ENCODE measurements around the gene MXI1.

MXI1 gene

DNA sequence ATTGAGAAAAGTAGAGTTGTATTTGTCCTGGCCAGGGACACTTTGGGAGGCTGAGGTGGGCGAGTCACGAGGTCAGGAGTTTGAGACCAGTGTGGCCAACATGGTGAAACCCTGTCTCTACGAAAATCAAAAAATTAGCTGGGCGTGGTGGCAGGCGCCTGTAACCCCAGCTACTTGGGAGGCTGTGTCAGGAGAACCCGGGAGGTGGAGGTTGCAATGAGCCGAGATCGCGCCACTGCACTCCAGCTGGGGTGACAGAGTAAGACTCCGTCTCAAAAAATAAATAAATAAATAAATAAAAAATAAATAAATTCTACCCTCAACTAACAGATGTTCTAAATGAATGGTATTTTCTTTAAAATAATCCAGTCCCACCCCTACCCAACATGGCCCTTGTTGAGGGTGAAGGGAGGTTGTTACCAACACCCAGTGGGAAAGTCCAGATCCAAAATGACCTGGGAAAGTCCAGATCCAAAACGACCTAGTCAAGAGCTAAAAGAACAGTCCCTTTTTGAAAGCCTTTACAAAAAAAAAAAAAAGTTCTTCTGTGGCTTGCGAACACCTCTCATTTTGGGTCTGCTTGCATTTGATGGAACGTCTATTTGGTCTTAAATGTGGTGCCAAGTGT is 16.0 kb downstream of the MXI1 start:
- TF ChIP-seq SPI1 (IDR thresholded peaks at IDR 0.05; ENCODE audit: borderline replicate concordance, low read depth) (no peak), POLR2AphosphoS5 (IDR thresholded peaks at IDR 0.05; ENCODE audit: low read depth) (no peak), GABPA (IDR thresholded peaks at IDR 0.05; ENCODE audit: low read depth) (no peak)
- TF ChIP-seq, protein P1, sequence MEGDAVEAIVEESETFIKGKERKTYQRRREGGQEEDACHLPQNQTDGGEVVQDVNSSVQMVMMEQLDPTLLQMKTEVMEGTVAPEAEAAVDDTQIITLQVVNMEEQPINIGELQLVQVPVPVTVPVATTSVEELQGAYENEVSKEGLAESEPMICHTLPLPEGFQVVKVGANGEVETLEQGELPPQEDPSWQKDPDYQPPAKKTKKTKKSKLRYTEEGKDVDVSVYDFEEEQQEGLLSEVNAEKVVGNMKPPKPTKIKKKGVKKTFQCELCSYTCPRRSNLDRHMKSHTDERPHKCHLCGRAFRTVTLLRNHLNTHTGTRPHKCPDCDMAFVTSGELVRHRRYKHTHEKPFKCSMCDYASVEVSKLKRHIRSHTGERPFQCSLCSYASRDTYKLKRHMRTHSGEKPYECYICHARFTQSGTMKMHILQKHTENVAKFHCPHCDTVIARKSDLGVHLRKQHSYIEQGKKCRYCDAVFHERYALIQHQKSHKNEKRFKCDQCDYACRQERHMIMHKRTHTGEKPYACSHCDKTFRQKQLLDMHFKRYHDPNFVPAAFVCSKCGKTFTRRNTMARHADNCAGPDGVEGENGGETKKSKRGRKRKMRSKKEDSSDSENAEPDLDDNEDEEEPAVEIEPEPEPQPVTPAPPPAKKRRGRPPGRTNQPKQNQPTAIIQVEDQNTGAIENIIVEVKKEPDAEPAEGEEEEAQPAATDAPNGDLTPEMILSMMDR (IDR thresholded peaks at IDR 0.05; ENCODE audit: insufficient read depth, low read length), result no peak
- TF ChIP-seq, protein P2, sequence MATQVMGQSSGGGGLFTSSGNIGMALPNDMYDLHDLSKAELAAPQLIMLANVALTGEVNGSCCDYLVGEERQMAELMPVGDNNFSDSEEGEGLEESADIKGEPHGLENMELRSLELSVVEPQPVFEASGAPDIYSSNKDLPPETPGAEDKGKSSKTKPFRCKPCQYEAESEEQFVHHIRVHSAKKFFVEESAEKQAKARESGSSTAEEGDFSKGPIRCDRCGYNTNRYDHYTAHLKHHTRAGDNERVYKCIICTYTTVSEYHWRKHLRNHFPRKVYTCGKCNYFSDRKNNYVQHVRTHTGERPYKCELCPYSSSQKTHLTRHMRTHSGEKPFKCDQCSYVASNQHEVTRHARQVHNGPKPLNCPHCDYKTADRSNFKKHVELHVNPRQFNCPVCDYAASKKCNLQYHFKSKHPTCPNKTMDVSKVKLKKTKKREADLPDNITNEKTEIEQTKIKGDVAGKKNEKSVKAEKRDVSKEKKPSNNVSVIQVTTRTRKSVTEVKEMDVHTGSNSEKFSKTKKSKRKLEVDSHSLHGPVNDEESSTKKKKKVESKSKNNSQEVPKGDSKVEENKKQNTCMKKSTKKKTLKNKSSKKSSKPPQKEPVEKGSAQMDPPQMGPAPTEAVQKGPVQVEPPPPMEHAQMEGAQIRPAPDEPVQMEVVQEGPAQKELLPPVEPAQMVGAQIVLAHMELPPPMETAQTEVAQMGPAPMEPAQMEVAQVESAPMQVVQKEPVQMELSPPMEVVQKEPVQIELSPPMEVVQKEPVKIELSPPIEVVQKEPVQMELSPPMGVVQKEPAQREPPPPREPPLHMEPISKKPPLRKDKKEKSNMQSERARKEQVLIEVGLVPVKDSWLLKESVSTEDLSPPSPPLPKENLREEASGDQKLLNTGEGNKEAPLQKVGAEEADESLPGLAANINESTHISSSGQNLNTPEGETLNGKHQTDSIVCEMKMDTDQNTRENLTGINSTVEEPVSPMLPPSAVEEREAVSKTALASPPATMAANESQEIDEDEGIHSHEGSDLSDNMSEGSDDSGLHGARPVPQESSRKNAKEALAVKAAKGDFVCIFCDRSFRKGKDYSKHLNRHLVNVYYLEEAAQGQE (IDR thresholded peaks at IDR 0.05; ENCODE audit: insufficient replicate concordance, low read depth), result no peak
- Histone ChIP-seq H3K27ac (replicated peaks) (no peak overlapping the region), H3K4me3 (replicated peaks; ENCODE audit: insufficient read depth, low read length) (no peak overlapping the region), H3K27me3 (ENCODE audit: insufficient read depth, poor library complexity, severe bottlenecking) (no peaks in the 10 kb centered on the region)
- no peak for DNase-seq (ENCODE audit: low read depth in 1 of 2, low spot score in 1 of 2)

DNA sequence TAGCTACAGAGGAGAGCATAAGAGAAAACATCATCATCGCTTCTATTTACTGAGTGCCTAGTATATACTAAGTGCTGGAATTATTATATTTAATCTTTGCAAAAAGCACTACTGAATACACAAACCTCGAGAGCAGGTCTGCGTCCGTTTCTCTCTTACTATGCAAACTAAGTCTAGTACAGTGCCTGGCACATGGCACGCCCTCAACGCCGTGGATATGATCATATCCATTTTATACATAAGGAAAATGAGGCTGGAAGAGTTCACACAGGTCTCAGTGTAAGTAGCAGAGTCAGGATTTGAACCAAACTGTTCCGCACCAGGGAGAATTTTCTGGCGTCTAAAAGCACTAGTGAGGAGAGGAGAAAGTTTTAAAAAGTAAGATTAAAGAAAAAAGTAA is 17.6 kb downstream of the MXI1 start:
- TF ChIP-seq SPI1 (IDR thresholded peaks at IDR 0.05; ENCODE audit: borderline replicate concordance, low read depth), result no peak
- TF ChIP-seq, protein P2 (IDR thresholded peaks at IDR 0.05; ENCODE audit: insufficient replicate concordance, low read depth), result no peak
- TF ChIP-seq GABPA (IDR thresholded peaks at IDR 0.05; ENCODE audit: low read depth), result no peak
- no peak for TF ChIP-seq POLR2AphosphoS5 (IDR thresholded peaks at IDR 0.05; ENCODE audit: low read depth)
- TF ChIP-seq, protein P1 (IDR thresholded peaks at IDR 0.05; ENCODE audit: insufficient read depth, low read length), result no peak
- Histone ChIP-seq H3K27ac (replicated peaks) (peak overlapping the region; percentile 44), H3K4me3 (replicated peaks; ENCODE audit: insufficient read depth, low read length) (no peak overlapping the region; the same call in none of the 2 replicates), H3K27me3 (ENCODE audit: insufficient read depth, poor library complexity, severe bottlenecking) (no peaks in the 10 kb centered on the region)
- no peak for DNase-seq (ENCODE audit: low read depth in 1 of 2, low spot score in 1 of 2)

DNA sequence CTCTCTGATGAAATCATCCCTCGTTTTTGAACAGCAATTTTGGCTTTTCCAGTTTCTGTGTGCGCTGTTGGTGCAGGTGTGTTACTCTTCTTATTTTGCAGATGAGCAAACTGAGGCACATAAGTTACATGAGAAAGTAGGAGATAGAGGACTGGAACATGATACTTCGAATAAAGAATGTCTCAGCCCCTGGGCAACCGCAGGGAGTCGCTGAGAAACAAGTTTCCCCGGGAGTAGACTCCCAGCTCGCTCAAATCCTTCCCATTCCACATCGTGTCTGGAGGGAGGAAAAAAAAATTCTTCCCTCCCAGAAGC is 18.0 kb downstream of the MXI1 start:
- Histone ChIP-seq H3K27me3 (ENCODE audit: insufficient read depth, poor library complexity, severe bottlenecking) (no peaks in the 10 kb centered on the region), H3K27ac (replicated peaks) (peak overlapping the region; percentile 44), H3K4me3 (replicated peaks; ENCODE audit: insufficient read depth, low read length) (peak overlapping the region; percentile 66)
- DNase-seq (ENCODE audit: low read depth in 1 of 2, low spot score in 1 of 2), result no peak
- no peak for TF ChIP-seq POLR2AphosphoS5 (IDR thresholded peaks at IDR 0.05; ENCODE audit: low read depth)
- no peak for TF ChIP-seq SPI1 (IDR thresholded peaks at IDR 0.05; ENCODE audit: borderline replicate concordance, low read depth)
- TF ChIP-seq, protein P2 (IDR thresholded peaks at IDR 0.05; ENCODE audit: insufficient replicate concordance, low read depth), result no peak
- TF ChIP-seq, protein P1 (IDR thresholded peaks at IDR 0.05; ENCODE audit: insufficient read depth, low read length), result no peak
- TF ChIP-seq GABPA (IDR thresholded peaks at IDR 0.05; ENCODE audit: low read depth), result no peak
